ENCODE measurements around the gene ENDOD1. TPM values are rescaled to one million over a fixed set of nuclear protein-coding genes. Genes with fewer than 3 reads are reported as not detected.
"Not testable (repeated sequence)": the region's sequence is repeated elsewhere in the genome, so short reads cannot be mapped to it uniquely, and the experiment has no call there.

The ENDOD1 gene
- total RNA-seq, 2 experiments from 2014 or later, result 23.4 to 23.9 TPM

DNA sequence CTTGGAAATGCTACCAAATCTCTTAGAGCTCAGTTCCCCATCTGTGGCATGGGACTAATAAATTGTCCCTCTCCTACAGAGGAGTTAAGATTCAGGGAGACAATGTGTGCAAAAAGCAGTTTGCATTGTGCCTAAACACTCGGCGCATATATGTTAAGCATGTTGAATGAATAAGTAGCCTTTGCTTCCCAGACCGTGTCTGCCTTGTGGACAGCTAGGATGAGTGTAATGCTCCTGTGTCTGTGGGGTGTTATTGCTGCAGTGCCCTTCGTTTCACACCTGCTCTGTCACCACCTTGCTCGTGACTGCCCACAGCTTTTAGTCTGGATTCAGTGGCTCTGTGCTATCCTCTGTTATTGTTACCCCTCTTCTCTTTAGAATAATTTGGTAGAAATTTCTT lies 14.1 kb downstream of the ENDOD1 start:
- H3K27ac Mint-ChIP-seq, result no peak overlapping the region
- no peak overlapping the region for H3K4me3 Mint-ChIP-seq
- ChIA-PET POLR2A (interaction anchor here (1.4 kb wide), 1 partner anchor 37 kb away, joined by 4 read pairs; no protein-coding TSS in a partner anchor), CTCF (interaction anchor here (4.5 kb wide), 1 partner anchor 12 kb away, joined by 33 read pairs; the partner anchor contains the start of gene ENDOD1)
- no peaks in the 10 kb centered on the region for H3K9me3 Mint-ChIP-seq (ENCODE audit: insufficient read depth)
- no peaks in the 10 kb centered on the region for H3K27me3 Mint-ChIP-seq (ENCODE audit: low read depth)
- H3K36me3 Mint-ChIP-seq (ENCODE audit: low read depth), result peaks cover 26% of the 10 kb centered on the region
- ATAC-seq (no peak), DNase-seq (no peak)
- peaks cover 28% of the 10 kb centered on the region for H3K4me1 Mint-ChIP-seq (ENCODE audit: low read depth)

DNA sequence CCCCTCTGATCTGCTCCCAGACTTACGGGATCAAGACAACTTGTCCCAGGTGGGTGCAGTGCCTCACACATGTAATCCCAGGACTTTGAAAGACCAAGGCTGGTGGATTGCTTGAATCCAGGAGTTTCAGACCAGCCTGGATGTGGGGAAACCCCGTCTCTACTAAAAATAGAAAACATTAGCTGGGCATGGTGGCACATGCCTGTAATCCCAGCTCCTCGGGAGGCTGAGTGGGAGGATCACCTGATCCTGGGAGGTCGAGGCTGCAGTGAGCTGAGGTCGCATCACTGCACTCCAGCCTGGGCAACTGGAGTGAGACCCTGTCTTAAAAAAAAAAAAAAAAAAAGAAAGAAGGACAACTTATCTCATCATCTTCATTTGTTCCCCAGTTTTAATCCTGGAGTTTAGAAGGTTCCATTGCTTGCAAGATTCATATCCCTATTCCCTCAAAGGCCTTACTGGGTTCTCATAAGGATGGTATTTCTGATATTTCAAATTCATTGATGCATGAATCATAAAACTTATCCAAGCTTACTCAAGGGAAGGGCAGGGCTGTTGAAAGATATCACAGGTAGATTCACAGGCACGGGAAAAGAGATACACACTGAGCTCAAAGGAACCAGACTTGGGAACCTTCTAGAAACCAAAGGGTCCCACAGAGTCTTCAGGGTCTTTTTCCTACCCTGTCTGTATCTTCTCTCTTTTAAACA lies 14.6 kb downstream of the ENDOD1 start:
- H3K9me3 Mint-ChIP-seq (ENCODE audit: insufficient read depth), result no peaks in the 10 kb centered on the region
- DNase-seq, result no peak
- ChIA-PET CTCF (interaction anchor here (4.5 kb wide), 1 partner anchor 13 kb away, joined by 33 read pairs; the partner anchor contains the start of gene ENDOD1), POLR2A (interaction anchor here (1.4 kb wide), 1 partner anchor 38 kb away, joined by 4 read pairs; no protein-coding TSS in a partner anchor)
- H3K4me3 Mint-ChIP-seq, result no peak overlapping the region
- no peaks in the 10 kb centered on the region for H3K27me3 Mint-ChIP-seq (ENCODE audit: low read depth)
- no peak for ATAC-seq
- H3K4me1 Mint-ChIP-seq (ENCODE audit: low read depth), result peaks cover 23% of the 10 kb centered on the region
- peaks cover 27% of the 10 kb centered on the region for H3K36me3 Mint-ChIP-seq (ENCODE audit: low read depth)
- H3K27ac Mint-ChIP-seq, result no peak overlapping the region

DNA sequence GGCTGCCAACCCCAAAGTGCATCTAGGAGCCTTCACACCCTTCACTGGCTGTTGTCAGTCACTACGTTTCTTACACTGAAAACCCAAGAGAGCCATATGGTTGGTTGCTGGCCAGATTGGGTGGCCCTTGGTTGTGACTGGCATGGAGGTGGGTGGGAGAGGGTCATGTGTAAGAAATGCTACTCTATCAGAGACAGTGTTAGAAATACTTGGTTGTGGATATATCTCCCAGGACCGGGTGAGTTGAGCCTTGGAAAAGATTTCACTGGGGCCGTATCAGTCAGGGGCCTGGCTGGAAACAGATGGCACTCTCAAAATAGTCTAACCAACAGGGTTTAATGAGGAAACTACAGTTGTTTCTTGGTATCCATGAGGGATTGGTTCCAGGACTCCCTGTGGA lies 15.2 kb downstream of the ENDOD1 start:
- POLR2A ChIA-PET, result no interaction called here
- CTCF ChIA-PET, result interaction anchor here (1.0 to 4.5 kb wide), 2 partner anchors 8 to 13 kb away, joined by 3 to 33 read pairs; partner anchors contain the start of gene ENDOD1
- Mint-ChIP-seq H3K36me3 (ENCODE audit: low read depth) (peaks cover 30% of the 10 kb centered on the region), H3K4me1 (ENCODE audit: low read depth) (peaks cover 19% of the 10 kb centered on the region), H3K4me3 (no peak overlapping the region), H3K9me3 (ENCODE audit: insufficient read depth) (no peaks in the 10 kb centered on the region), H3K27me3 (ENCODE audit: low read depth) (no peaks in the 10 kb centered on the region), H3K27ac (no peak overlapping the region)
- ATAC-seq (no peak), DNase-seq (no peak)

DNA sequence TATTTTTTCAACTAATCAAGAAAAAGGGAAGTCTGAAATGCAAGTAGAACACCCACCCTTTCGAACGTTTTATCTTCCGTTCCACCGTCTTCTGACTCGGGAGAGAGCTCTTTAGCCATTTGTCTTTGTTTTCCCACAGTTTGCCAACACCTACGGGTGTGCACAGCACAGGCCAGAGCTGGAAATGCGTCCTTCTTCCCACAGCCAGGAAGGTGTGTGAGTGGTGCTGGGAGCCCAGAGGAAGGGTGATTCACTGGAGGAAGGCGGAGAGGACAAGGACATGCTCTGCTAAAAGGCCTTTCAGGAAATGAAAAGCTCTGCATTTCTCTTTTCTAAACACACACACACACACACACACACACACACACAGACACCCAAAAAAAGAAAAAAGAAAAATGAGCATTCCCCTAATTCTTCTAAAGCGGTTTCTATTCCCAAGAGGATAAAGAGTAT lies 18.5 kb downstream of the ENDOD1 start:
- DNase-seq, result no peak
- no peak for ATAC-seq
- Mint-ChIP-seq H3K9me3 (ENCODE audit: insufficient read depth) (no peaks in the 10 kb centered on the region), H3K36me3 (ENCODE audit: low read depth) (peaks cover 31% of the 10 kb centered on the region), H3K27me3 (ENCODE audit: low read depth) (no peaks in the 10 kb centered on the region), H3K27ac (no peak overlapping the region), H3K4me1 (ENCODE audit: low read depth) (peaks cover 2% of the 10 kb centered on the region), H3K4me3 (no peak overlapping the region)
- ChIA-PET CTCF (interaction anchor here (0.7 kb wide), 1 partner anchor 10 kb away, joined by 3 read pairs; no protein-coding TSS in a partner anchor), POLR2A (interaction anchor here (1.2 to 1.8 kb wide), 2 partner anchors 19 to 41 kb away, joined by 3 to 5 read pairs; partner anchors contain the start of gene SRSF8)

DNA sequence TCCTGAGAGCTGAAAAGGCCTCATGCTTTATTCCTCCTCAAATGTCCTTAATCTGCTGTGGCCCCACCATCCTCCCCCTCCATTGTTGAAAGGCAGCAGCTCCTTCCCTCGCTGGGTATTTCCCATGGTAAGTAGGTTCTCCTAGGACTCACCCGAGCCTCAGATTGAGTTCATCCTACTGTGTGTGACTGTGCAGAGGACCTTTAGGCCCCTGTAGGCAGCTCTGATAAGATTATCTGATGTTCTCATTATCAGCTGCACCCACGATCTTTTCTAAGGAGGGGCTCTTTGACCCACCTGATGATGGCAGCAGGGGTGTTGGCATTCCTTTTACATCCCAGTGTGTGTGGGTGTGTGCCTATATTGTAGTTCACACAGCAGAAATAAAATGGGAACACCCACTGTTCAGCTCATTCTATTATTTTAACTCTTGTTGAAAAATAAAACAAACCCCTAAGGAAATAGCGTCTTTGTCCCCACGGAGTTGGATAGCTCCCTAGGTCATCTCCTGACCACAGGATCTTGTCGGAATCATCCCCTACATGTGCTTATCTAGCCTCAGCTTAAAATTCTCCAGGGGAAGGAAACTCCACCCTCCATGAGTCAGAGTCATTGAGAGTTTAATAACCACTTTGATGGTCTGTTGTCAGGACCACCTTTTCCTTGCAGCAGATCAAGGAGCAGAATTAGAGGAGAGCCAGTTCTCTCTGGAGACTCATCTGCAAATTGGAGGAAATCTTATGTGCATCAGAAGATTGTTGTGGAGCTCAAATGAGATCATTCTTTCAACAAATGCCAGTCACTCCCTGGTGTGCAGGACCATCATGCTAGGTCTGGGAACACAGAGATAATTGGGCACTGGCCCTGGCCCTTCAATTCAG lies 19.3 kb downstream of the ENDOD1 start:
- no peak overlapping the region for H3K27ac Mint-ChIP-seq
- H3K4me1 Mint-ChIP-seq (ENCODE audit: low read depth), result peaks cover 2% of the 10 kb centered on the region
- H3K27me3 Mint-ChIP-seq (ENCODE audit: low read depth), result no peaks in the 10 kb centered on the region
- peaks cover 34% of the 10 kb centered on the region for H3K36me3 Mint-ChIP-seq (ENCODE audit: low read depth)
- ATAC-seq (no peak), DNase-seq (no peak)
- H3K9me3 Mint-ChIP-seq (ENCODE audit: insufficient read depth), result no peaks in the 10 kb centered on the region
- ChIA-PET CTCF (interaction anchor here (0.7 kb wide), 1 partner anchor 10 kb away, joined by 3 read pairs; no protein-coding TSS in a partner anchor), POLR2A (interaction anchor here (1.2 to 1.8 kb wide), 2 partner anchors 20 to 42 kb away, joined by 3 to 5 read pairs; partner anchors contain the start of gene SRSF8)
- H3K4me3 Mint-ChIP-seq, result no peak overlapping the region

DNA sequence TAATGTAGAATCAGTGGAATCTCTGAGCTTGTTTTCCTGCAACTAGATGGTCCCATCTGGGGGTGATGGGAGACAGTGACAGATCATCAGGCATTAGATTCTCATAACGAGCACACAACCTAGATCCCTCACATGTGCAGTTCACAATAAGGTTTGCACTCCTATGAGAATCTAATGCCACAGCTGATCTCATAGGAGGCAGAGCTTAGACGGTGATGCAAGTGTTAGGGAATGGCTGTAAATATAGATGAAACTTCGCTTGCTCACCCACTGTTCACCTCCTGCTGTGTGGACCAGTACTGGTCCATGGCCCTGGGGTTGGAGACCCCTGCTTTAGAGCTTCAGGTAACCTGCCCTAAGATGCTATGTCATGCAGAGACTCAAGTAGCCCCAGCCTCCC lies 21.8 kb downstream of the ENDOD1 start:
- CTCF ChIA-PET; H3K4me1 Mint-ChIP-seq (ENCODE audit: low read depth); H3K4me3 Mint-ChIP-seq; H3K9me3 Mint-ChIP-seq (ENCODE audit: insufficient read depth); POLR2A ChIA-PET; ATAC-seq; H3K27me3 Mint-ChIP-seq (ENCODE audit: low read depth); H3K27ac Mint-ChIP-seq; DNase-seq: not testable (repeated sequence)
- H3K36me3 Mint-ChIP-seq (ENCODE audit: low read depth), result peaks cover 31% of the 10 kb centered on the region

DNA sequence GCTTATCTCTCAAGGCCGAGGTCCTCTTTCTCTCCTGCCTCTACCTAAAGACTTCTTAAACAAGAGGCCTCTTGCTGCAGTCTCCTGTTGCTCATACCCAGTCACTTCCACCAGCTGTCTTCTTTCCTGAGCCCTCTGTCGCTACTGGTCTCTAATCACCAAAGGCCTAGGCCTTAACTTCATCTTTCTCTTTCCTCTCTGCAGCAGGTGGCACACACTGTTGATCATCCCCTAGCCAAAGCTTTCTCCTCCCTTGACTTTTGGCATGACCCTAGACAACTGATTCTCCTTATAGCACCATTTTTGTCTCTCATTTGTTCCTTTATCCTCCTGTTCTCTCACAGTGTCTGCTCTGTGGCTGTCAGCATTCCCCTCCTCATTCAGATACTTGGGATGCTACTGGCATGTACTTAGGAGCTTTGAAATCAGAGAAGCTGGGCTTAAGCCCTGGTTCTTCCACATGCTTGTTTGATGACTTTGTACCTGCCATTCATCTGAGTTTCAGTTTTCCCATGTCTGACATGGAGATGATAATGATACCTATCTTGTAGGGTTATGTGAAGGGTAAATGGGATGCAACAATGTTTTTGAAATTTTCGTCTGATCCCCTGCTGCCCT lies 22.4 kb downstream of the ENDOD1 start:
- DNase-seq, result no peak
- no peaks in the 10 kb centered on the region for H3K27me3 Mint-ChIP-seq (ENCODE audit: low read depth)
- no peaks in the 10 kb centered on the region for H3K9me3 Mint-ChIP-seq (ENCODE audit: insufficient read depth)
- CTCF ChIA-PET, result no interaction called here
- POLR2A ChIA-PET, result interaction anchor here (0.5 kb wide), 1 partner anchor 121 kb away, joined by 3 read pairs; no protein-coding TSS in a partner anchor
- peaks cover 31% of the 10 kb centered on the region for H3K36me3 Mint-ChIP-seq (ENCODE audit: low read depth)
- H3K4me3 Mint-ChIP-seq, result no peak overlapping the region
- H3K4me1 Mint-ChIP-seq (ENCODE audit: low read depth), result no peaks in the 10 kb centered on the region
- no peak for ATAC-seq
- H3K27ac Mint-ChIP-seq, result peak overlapping the region; percentile 5

DNA sequence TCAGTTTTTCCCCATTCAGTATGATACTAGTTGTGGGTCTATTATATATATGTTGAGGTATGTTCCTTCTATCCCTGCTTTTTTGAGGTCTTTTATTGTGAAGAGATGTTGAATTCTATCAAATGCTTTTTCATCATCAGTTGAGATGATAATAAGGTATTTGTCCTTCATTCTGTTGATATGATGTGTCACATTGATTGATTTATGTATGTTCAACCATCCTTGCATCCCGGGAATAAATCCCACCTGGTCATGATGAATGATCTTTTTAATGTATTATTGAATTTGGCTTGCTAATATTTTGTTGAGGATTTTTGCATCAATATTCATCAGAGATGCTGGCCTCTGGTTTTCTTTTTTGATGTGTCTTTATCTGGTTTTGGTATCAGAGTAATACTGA lies 26.0 kb downstream of the ENDOD1 start:
- Mint-ChIP-seq H3K4me3 (no peak overlapping the region), H3K27me3 (ENCODE audit: low read depth) (no peaks in the 10 kb centered on the region), H3K9me3 (ENCODE audit: insufficient read depth) (no peaks in the 10 kb centered on the region), H3K36me3 (ENCODE audit: low read depth) (peaks cover 18% of the 10 kb centered on the region), H3K4me1 (ENCODE audit: low read depth) (peaks cover 10% of the 10 kb centered on the region), H3K27ac (no peak overlapping the region)
- ATAC-seq (no peak), DNase-seq (no peak)
- POLR2A ChIA-PET, result no interaction called here
- CTCF ChIA-PET, result no interaction called here

DNA sequence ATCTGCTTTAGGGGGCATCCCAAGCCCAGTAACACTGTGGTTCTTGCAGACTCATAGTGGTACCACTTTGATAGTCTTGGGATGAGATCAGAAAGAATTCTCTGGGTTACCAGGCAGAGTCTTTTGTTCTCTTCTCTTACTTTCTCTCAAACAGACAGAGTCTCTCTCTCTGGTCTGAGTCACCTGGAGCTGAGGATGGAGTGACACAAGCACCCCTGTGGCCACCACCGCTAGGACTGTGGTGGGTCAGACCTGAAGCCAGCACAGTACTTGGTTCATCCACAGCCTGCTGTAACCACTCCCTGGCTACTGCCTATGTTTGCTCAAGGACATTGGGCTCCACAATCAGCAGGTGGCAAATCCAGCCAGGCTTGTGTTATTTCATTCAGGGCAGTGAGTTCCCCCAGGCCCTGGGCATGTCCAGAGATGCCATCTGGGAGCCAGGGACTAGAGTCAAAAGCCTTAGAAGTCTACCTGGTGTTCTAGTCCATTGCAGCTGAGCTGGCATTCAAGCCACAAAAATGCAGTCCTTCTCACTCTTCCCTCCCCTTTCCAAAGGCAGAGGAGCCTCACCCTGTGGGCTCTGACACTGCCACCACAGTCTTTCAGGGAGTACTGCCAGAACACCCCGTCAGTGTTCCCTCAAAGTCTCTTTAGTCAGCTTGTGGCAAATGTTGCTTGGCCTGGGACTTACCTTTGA lies 29.9 kb downstream of the ENDOD1 start:
- ChIA-PET CTCF (interaction anchor here (1.3 kb wide), 1 partner anchor 39 kb away, joined by 4 read pairs; no protein-coding TSS in a partner anchor), POLR2A (no interaction called here)
- DNase-seq (no peak), ATAC-seq (no peak)
- Mint-ChIP-seq H3K4me1 (ENCODE audit: low read depth) (peaks cover 10% of the 10 kb centered on the region), H3K9me3 (ENCODE audit: insufficient read depth) (no peaks in the 10 kb centered on the region), H3K27ac (no peak overlapping the region), H3K4me3 (no peak overlapping the region), H3K36me3 (ENCODE audit: low read depth) (peaks cover 15% of the 10 kb centered on the region), H3K27me3 (ENCODE audit: low read depth) (no peaks in the 10 kb centered on the region)

DNA sequence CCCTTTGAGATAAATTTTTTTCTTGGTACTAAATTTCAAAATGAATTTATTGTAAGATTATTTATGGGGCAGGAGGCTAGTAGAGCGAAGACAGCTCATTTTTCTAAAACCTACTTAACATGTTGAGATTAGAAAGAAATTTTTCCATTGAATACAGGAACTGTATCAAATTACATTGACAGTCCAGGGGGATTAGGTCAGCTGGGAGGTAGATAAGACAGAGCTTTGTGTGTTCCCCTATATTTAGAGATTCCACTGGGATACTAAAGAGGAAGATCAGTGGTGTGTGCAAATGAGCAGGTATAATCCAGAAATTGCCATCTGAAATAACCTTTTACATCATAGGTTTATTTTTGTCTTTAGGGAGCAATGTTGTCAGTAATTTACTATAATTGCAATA lies 32.1 kb downstream of the ENDOD1 start:
- ATAC-seq (no peak), DNase-seq (no peak)
- H3K9me3 Mint-ChIP-seq (ENCODE audit: insufficient read depth), result no peaks in the 10 kb centered on the region
- CTCF ChIA-PET, result no interaction called here
- no peak overlapping the region for H3K27ac Mint-ChIP-seq
- POLR2A ChIA-PET, result no interaction called here
- no peaks in the 10 kb centered on the region for H3K27me3 Mint-ChIP-seq (ENCODE audit: low read depth)
- H3K4me1 Mint-ChIP-seq (ENCODE audit: low read depth), result peaks cover 10% of the 10 kb centered on the region
- H3K4me3 Mint-ChIP-seq, result no peak overlapping the region
- peaks cover 20% of the 10 kb centered on the region for H3K36me3 Mint-ChIP-seq (ENCODE audit: low read depth)

DNA sequence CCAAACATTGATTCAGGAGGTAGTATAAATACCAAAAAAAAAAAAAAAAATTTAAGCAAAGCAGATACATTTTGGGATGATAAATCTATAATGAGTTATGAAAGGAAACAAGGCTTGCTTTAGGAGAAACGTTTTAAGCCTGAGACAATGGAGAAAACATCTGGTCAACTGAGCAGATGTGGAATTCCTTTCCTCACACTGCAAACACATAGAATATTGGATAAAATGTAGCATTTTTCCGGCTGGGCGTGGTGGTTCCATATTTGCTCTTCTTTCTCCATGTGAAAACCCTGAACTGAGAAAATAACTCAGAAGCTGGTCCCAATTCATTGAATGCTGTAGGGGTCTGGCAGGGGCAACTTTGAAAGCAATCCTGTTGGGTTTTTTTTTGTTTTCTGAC lies 33.9 kb downstream of the ENDOD1 start:
- POLR2A ChIA-PET, result no interaction called here
- no peak overlapping the region for H3K4me3 Mint-ChIP-seq
- no peaks in the 10 kb centered on the region for H3K27me3 Mint-ChIP-seq (ENCODE audit: low read depth)
- no peaks in the 10 kb centered on the region for H3K9me3 Mint-ChIP-seq (ENCODE audit: insufficient read depth)
- no peak for ATAC-seq
- H3K27ac Mint-ChIP-seq, result no peak overlapping the region
- DNase-seq, result no peak
- CTCF ChIA-PET, result no interaction called here
- peaks cover 11% of the 10 kb centered on the region for H3K4me1 Mint-ChIP-seq (ENCODE audit: low read depth)
- H3K36me3 Mint-ChIP-seq (ENCODE audit: low read depth), result peaks cover 21% of the 10 kb centered on the region

All from activated CD8-positive, alpha-beta T cell treated with anti-CD3 and anti-CD28 coated beads, Interleukin-2, amount 10 ng/mL, durations not matched to agents 7 days and 5 days (primary cell).